Lung (tissue), 12 donors: ENCODE results near the gene SPECC1L. TPM values are rescaled to one million over a fixed set of nuclear protein-coding genes. Genes with fewer than 3 reads are reported as not detected.

Experiments
- ATAC-seq: fragments of 200-7000 bp; cut with Tn5 transposase; one replicate; pipeline ENCODE4 v1.9.1; 2020; ENCODE audit warnings: moderate number of reproducible peaks; ENCODE audit not compliant: insufficient read depth, low FRiP score
- DNase-seq, 3 donors: peaks; one replicate each; pipeline ENCODE4 v3.0.0-alpha.2; 2013 to 2017
- H3K27ac ChIP-seq, 2 donors: one replicate each; pipeline ENCODE4 v1.5.1; 2013; ENCODE audit warnings: mild to moderate bottlenecking in 2 of 2, moderate library complexity in 2 of 2, control low read depth in 1 of 2, inconsistent platforms in 1 of 2, low read depth in 1 of 2, low read length in 1 of 2
- H3K27me3 ChIP-seq, 3 donors: one replicate each; pipeline ENCODE4 v1.5.1; 2013; ENCODE audit warnings: low read length in 2 of 3; ENCODE audit not compliant: control insufficient read depth in 3 of 3, insufficient read depth in 3 of 3
- H3K36me3 ChIP-seq, 4 donors: one replicate each; pipeline ENCODE4 v1.5.1; 2013; ENCODE audit warnings: low read length in 4 of 4, mild to moderate bottlenecking in 1 of 4, moderate library complexity in 1 of 4; ENCODE audit not compliant: control insufficient read depth in 4 of 4, insufficient read depth in 4 of 4
- H3K4me1 ChIP-seq, 5 donors: one replicate each; pipeline ENCODE4 v1.5.1; 2013; ENCODE audit warnings: low read length in 5 of 5, mild to moderate bottlenecking in 2 of 5, moderate library complexity in 1 of 5; ENCODE audit not compliant: control insufficient read depth in 5 of 5, insufficient read depth in 5 of 5
- H3K4me3 ChIP-seq: one replicate; pipeline ENCODE4 v1.5.1; 2013; ENCODE audit warnings: mild to moderate bottlenecking, control low read depth, moderate library complexity
- H3K9ac ChIP-seq, 2 donors: one replicate each; pipeline ENCODE4 v1.5.1; 2013; ENCODE audit warnings: low read length in 2 of 2, control low read depth in 1 of 2; ENCODE audit not compliant: insufficient read depth in 1 of 2
- H3K9me3 ChIP-seq, 4 donors: one replicate each; pipeline ENCODE4 v1.5.1; 2013; ENCODE audit warnings: low read length in 3 of 4, mild to moderate bottlenecking in 1 of 4, moderate library complexity in 1 of 4; ENCODE audit not compliant: control insufficient read depth in 4 of 4, insufficient read depth in 3 of 4
- WGBS, 2 donors: extraction: QIAGEN DNeasy Blood & Tissue Kit; methylation state at CpG; one replicate each; pipeline ENCODE4 v1.1.7; 2013; 5-methylcytosine and 5-hydroxymethylcytosine counted together
- polyA plus RNA-seq, 2 donors: library from polyadenylated mRNA; stranded (reverse); fragments of 200-250 nt; gene quantifications; one replicate each; pipeline ENCODE4 v1.2.1, GENCODE V29; 2013
- total RNA-seq, 2 donors: library from RNA; depleted of rRNA in 1 of 2; stranded (reverse); fragments of >200 nt in 1 of 2; gene quantifications; one replicate each; pipeline ENCODE4 v1.2.1, GENCODE V29; 2014 to 2021
- TF ChIP-seq, protein P1 (sequence below): IDR thresholded peaks from 2 replicates; pipeline ENCODE4 v1.5.1; 2012; ENCODE audit warnings: mild to moderate bottlenecking; ENCODE audit errors: control extremely low read depth, extremely low read depth
- donor health status: control.
- donor health status: control.
- donor health status: Bipolar disorder and iron deficiency.
- donor health status: healthy.
- donor health status: DM: yes; HTN: yes; CAD: no.

Gene SPECC1L
- total and polyA plus RNA-seq, 4 donors: 10.4 to 83.9 (median 37.8) TPM

DNA sequence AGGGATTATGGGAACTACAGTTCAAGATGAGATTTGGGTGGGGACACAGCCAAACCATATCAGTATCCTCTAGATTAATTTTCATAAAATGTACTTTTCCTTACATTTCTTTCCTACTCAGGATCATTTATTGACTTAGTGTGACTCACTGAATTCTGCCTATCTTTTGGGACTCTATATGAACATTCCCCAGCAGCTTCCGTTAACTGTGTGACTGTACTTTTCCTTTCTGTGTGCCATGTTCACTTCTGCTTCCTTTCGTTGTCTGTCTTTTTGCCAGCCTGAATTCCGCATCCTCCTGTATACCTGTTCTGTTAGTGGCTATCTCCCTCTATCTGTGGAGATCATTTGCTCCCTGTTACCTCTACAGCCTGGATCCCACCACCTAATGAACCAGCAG lies 48.8 kb downstream of the SPECC1L start:
- no peak overlapping the region for H3K9ac ChIP-seq
- H3K27me3 ChIP-seq: peaks cover 0 to 2% (median 0%) of the 10 kb centered on the region in 3 donors
- ATAC-seq (no peak), DNase-seq (no peak)
- peaks cover 18 to 57% (median 39%) of the 10 kb centered on the region in 4 donors for H3K36me3 ChIP-seq
- H3K4me1 ChIP-seq: peaks cover 0 to 7% (median 4%) of the 10 kb centered on the region in 5 donors
- WGBS, 2 donors: 90 to 94% methylated on average over 3 of the region's 3 CpGs
- no peak overlapping the region for H3K27ac ChIP-seq
- no peaks in the 10 kb centered on the region for H3K9me3 ChIP-seq
- H3K4me3 ChIP-seq: no peak overlapping the region
- TF ChIP-seq, protein P1, sequence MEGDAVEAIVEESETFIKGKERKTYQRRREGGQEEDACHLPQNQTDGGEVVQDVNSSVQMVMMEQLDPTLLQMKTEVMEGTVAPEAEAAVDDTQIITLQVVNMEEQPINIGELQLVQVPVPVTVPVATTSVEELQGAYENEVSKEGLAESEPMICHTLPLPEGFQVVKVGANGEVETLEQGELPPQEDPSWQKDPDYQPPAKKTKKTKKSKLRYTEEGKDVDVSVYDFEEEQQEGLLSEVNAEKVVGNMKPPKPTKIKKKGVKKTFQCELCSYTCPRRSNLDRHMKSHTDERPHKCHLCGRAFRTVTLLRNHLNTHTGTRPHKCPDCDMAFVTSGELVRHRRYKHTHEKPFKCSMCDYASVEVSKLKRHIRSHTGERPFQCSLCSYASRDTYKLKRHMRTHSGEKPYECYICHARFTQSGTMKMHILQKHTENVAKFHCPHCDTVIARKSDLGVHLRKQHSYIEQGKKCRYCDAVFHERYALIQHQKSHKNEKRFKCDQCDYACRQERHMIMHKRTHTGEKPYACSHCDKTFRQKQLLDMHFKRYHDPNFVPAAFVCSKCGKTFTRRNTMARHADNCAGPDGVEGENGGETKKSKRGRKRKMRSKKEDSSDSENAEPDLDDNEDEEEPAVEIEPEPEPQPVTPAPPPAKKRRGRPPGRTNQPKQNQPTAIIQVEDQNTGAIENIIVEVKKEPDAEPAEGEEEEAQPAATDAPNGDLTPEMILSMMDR: no peak

- Histone ChIP-seq H3K27ac (no peak overlapping the region), H3K9me3 (no peaks in the 10 kb centered on the region), H3K4me1 (peaks cover 0 to 9% (median 0%) of the 10 kb centered on the region in 5 donors), H3K9ac (no peak overlapping the region), H3K27me3 (peaks cover 0 to 2% (median 0%) of the 10 kb centered on the region in 3 donors), H3K4me3 (no peak overlapping the region), H3K36me3 (peaks cover 16 to 55% (median 34%) of the 10 kb centered on the region in 4 donors)
- TF ChIP-seq, protein P1: no peak
- DNase-seq (no peak), ATAC-seq (no peak)
- WGBS, 2 donors: 93% methylated on average over 13 of the region's 13 CpGs
Measured at GRCh38 chr22:24321999-24322398, 51.4 kb downstream of the SPECC1L start.

- peaks cover 0 to 9% (median 0%) of the 10 kb centered on the region in 5 donors for H3K4me1 ChIP-seq
- H3K27ac ChIP-seq: no peak overlapping the region
- peaks cover 0 to 2% (median 0%) of the 10 kb centered on the region in 3 donors for H3K27me3 ChIP-seq
- DNase-seq (no peak), ATAC-seq (no peak)
- 89 to 94% methylated on average over 6 of the region's 6 CpGs for WGBS, 2 donors
- H3K9me3 ChIP-seq: no peaks in the 10 kb centered on the region
- no peak overlapping the region for H3K4me3 ChIP-seq
- TF ChIP-seq, protein P1: no peak
- peak overlapping the region in 1 of 2 donors; percentile 16 for H3K9ac ChIP-seq
- peaks cover 16 to 55% (median 35%) of the 10 kb centered on the region in 4 donors for H3K36me3 ChIP-seq
Measured at GRCh38 chr22:24322522-24322921, 51.9 kb downstream of the SPECC1L start.

GRCh38 chr22:24323233-24323632 lies 52.6 kb downstream of the SPECC1L start:
- Histone ChIP-seq H3K27ac (no peak overlapping the region), H3K36me3 (peaks cover 16 to 57% (median 37%) of the 10 kb centered on the region in 4 donors), H3K4me1 (peaks cover 0 to 9% (median 0%) of the 10 kb centered on the region in 5 donors), H3K27me3 (peaks cover 0 to 2% (median 0%) of the 10 kb centered on the region in 3 donors), H3K9ac (no peak overlapping the region), H3K4me3 (no peak overlapping the region), H3K9me3 (no peaks in the 10 kb centered on the region)
- TF ChIP-seq, protein P1: no peak
- ATAC-seq (no peak), DNase-seq (no peak)
- 83 to 96% methylated on average over 2 of the region's 2 CpGs for WGBS, 2 donors
